GM23338 (cell line): ENCODE data around the gene CELSR1.

Source experiments
- CTCF ChIP-seq, 2 experiments: fragments of 200-600 bp in 1 of 2; sonication (generic) in 1 of 2; conservative IDR thresholded peaks; 2 replicates each; pipeline versions ENCODE4 v1.5.1 to v1.6.1; 2016 to 2017; ENCODE audit warnings: antibody characterized with exemption in 2 of 2, low read depth in 2 of 2, mild to moderate bottlenecking in 2 of 2, moderate library complexity in 1 of 2
- ETS1 ChIP-seq: IDR thresholded peaks from 2 replicates; pipeline ENCODE4 v1.6.1; 2016; ENCODE audit warnings: antibody characterized with exemption
- EZH2 ChIP-seq: fragments of 200-600 bp; sonication (generic); IDR thresholded peaks from one replicate; pipeline ENCODE4 v1.8.0; 2017; ENCODE audit warnings: antibody characterized with exemption, mild to moderate bottlenecking, low read depth; ENCODE audit not compliant: unreplicated experiment
- EZH2phosphoT487 ChIP-seq: fragments of 200-600 bp; sonication (generic); IDR thresholded peaks from one replicate; pipeline ENCODE4 v1.8.1; 2018; ENCODE audit warnings: antibody characterized with exemption; ENCODE audit not compliant: unreplicated experiment
- POLR2AphosphoS5 ChIP-seq: IDR thresholded peaks from 2 replicates; pipeline ENCODE4 v1.6.1; 2016; ENCODE audit warnings: antibody characterized with exemption, low read depth

- TF ChIP-seq ETS1 (no peak), CTCF (conservative IDR thresholded peaks at IDR 0.05; ENCODE audit: low read depth in 2 of 2) (no peak; a peak in 1 of 4 replicates), EZH2phosphoT487 (no peak), EZH2 (no peak), POLR2AphosphoS5 (no peak)
Measured at GRCh38 chr22:46586123-46586519, 48.7 kb upstream of the CELSR1 start.
